Measurements from ENCODE around the gene SNAP29.

- TF ChIP-seq CTCF (IDR thresholded peaks at IDR 0.05; ENCODE audit: low read depth, low read length, missing input control) = no peak
- no peak for TF ChIP-seq NR2F2 (IDR thresholded peaks at IDR 0.05)
- TF ChIP-seq RXRA (IDR thresholded peaks at IDR 0.05) = no peak
- TF ChIP-seq MAX (IDR thresholded peaks at IDR 0.05) = no peak
- TF ChIP-seq YY1 (IDR thresholded peaks at IDR 0.05) = no peak
- TF ChIP-seq TAF1 (conservative IDR thresholded peaks at IDR 0.05) = no peak
- no peak for TF ChIP-seq REST (IDR thresholded peaks at IDR 0.05)
- no peak for TF ChIP-seq FOXA1 (IDR thresholded peaks at IDR 0.05)
- TF ChIP-seq JUND (IDR thresholded peaks at IDR 0.05) = no peak
- no peak for TF ChIP-seq ZBTB33 (IDR thresholded peaks at IDR 0.05)
- no peak for TF ChIP-seq SP1 (IDR thresholded peaks at IDR 0.05)
- no peak for TF ChIP-seq RAD21 (IDR thresholded peaks at IDR 0.05)
These were observed 24.1 kb upstream of the SNAP29 start for GRCh38 chr22:20834725-20835124.

All from liver (tissue), 3 donors.